HCT116 (cell line): ENCODE measurements around the gene ASIC5.

Source experiments
- CTCF ChIP-seq, 3 experiments: fragments of 200-600 bp in 1 of 3; sonication (generic) in 1 of 3; IDR thresholded peaks in 2 of 3; conservative IDR thresholded peaks in 1 of 3; 2 replicates each; pipeline ENCODE4 v1.5.1; 2012 to 2017; ENCODE audit warnings: low read depth in 2 of 3, low read length in 2 of 3, antibody characterized with exemption in 1 of 3, borderline replicate concordance in 1 of 3, control low read depth in 1 of 3, mild to moderate bottlenecking in 1 of 3, mixed read lengths in 1 of 3, mixed run types in 1 of 3, moderate library complexity in 1 of 3; ENCODE audit not compliant: insufficient read depth in 1 of 3
- MAX ChIP-seq: IDR thresholded peaks from 2 replicates; pipeline ENCODE4 v1.6.1; 2012
- SP1 ChIP-seq: IDR thresholded peaks from 2 replicates; pipeline ENCODE4 v1.6.1; 2012; ENCODE audit warnings: low read depth

- TF ChIP-seq CTCF (IDR thresholded peaks at IDR 0.05 in 2 of 3, conservative IDR thresholded peaks at IDR 0.05 in 1 of 3; ENCODE audit: borderline replicate concordance in 1 of 3, insufficient read depth in 1 of 3, low read depth in 2 of 3, low read length in 2 of 3) (no peak), MAX (no peak), SP1 (no peak)
These were observed 11.9 kb upstream of the ASIC5 start for GRCh38 chr4:155877971-155878370.
